ENCODE data around the gene UVSSA.

UVSSA gene

GRCh38 chr4:1403591-1404572, 56.9 kb downstream of the UVSSA start:
- no peaks in the 10 kb centered on the region for H3K4me1 ChIP-seq (ENCODE audit: low read depth, poor library complexity, severe bottlenecking)
- no peaks in the 10 kb centered on the region for H3K79me2 ChIP-seq (ENCODE audit: insufficient read depth, low read depth)
- H3K4me3 ChIP-seq (IDR thresholded peaks at IDR 0.05; ENCODE audit: insufficient read depth, low read depth, low read length) = no peak overlapping the region
- H3K4me2 ChIP-seq = no peak overlapping the region
- no peaks in the 10 kb centered on the region for H3K36me3 ChIP-seq (ENCODE audit: insufficient read depth)
- no peaks in the 10 kb centered on the region; the same call in 1 of the 2 replicates for H3K27me3 ChIP-seq (ENCODE audit: insufficient read depth, low read depth)
- no peaks in the 10 kb centered on the region for H4K20me1 ChIP-seq (ENCODE audit: insufficient read depth)
- H2AFZ ChIP-seq (ENCODE audit: low read depth) = no peak overlapping the region
- H3K27ac ChIP-seq = no peak overlapping the region
- TF ChIP-seq CTCF (conservative IDR thresholded peaks at IDR 0.05; ENCODE audit: low read depth, low read length) = no peak
- no peak overlapping the region for H3K9ac ChIP-seq

- no peak overlapping the region for H3K9ac ChIP-seq
- H3K4me3 ChIP-seq (IDR thresholded peaks at IDR 0.05; ENCODE audit: insufficient read depth, low read depth, low read length) = no peak overlapping the region
- H3K27ac ChIP-seq = no peak overlapping the region
- H2AFZ ChIP-seq (ENCODE audit: low read depth) = no peak overlapping the region
- H3K27me3 ChIP-seq (ENCODE audit: insufficient read depth, low read depth) = no peaks in the 10 kb centered on the region
- H3K79me2 ChIP-seq (ENCODE audit: insufficient read depth, low read depth) = no peaks in the 10 kb centered on the region
- H3K4me1 ChIP-seq (ENCODE audit: low read depth, poor library complexity, severe bottlenecking) = no peaks in the 10 kb centered on the region
- no peaks in the 10 kb centered on the region for H4K20me1 ChIP-seq (ENCODE audit: insufficient read depth)
- no peak overlapping the region for H3K4me2 ChIP-seq
- H3K36me3 ChIP-seq (ENCODE audit: insufficient read depth) = no peaks in the 10 kb centered on the region
- no peak for TF ChIP-seq CTCF (conservative IDR thresholded peaks at IDR 0.05; ENCODE audit: low read depth, low read length)
These were observed 57.7 kb downstream of the UVSSA start for GRCh38 chr4:1404573-1405253.

GRCh38 chr4:1405254-1405635, 58.2 kb downstream of the UVSSA start:
- Histone ChIP-seq H3K36me3 (ENCODE audit: insufficient read depth) (no peaks in the 10 kb centered on the region), H3K4me1 (ENCODE audit: low read depth, poor library complexity, severe bottlenecking) (no peaks in the 10 kb centered on the region), H3K4me2 (no peak overlapping the region), H3K79me2 (ENCODE audit: insufficient read depth, low read depth) (no peaks in the 10 kb centered on the region), H2AFZ (ENCODE audit: low read depth) (no peak overlapping the region), H4K20me1 (ENCODE audit: insufficient read depth) (no peaks in the 10 kb centered on the region), H3K27me3 (ENCODE audit: insufficient read depth, low read depth) (no peaks in the 10 kb centered on the region), H3K4me3 (IDR thresholded peaks at IDR 0.05; ENCODE audit: insufficient read depth, low read depth, low read length) (no peak overlapping the region), H3K9ac (no peak overlapping the region), H3K27ac (no peak overlapping the region)
- TF ChIP-seq CTCF (conservative IDR thresholded peaks at IDR 0.05; ENCODE audit: low read depth, low read length) = no peak

- Histone ChIP-seq H3K4me2 (no peak overlapping the region), H3K79me2 (ENCODE audit: insufficient read depth, low read depth) (no peaks in the 10 kb centered on the region), H3K27me3 (ENCODE audit: insufficient read depth, low read depth) (no peaks in the 10 kb centered on the region), H3K4me1 (ENCODE audit: low read depth, poor library complexity, severe bottlenecking) (no peaks in the 10 kb centered on the region), H3K27ac (no peak overlapping the region), H4K20me1 (ENCODE audit: insufficient read depth) (no peaks in the 10 kb centered on the region), H3K36me3 (ENCODE audit: insufficient read depth) (no peaks in the 10 kb centered on the region), H2AFZ (ENCODE audit: low read depth) (no peak overlapping the region), H3K9ac (no peak overlapping the region), H3K4me3 (IDR thresholded peaks at IDR 0.05; ENCODE audit: insufficient read depth, low read depth, low read length) (no peak overlapping the region)
- no peak for TF ChIP-seq CTCF (conservative IDR thresholded peaks at IDR 0.05; ENCODE audit: low read depth, low read length)
These were observed 58.8 kb downstream of the UVSSA start for GRCh38 chr4:1405636-1406393.

Data from KMS-11 (cell line).